NCI-H2196 treated with DMSO at 0.1 percent for 48 hours (cell line): Measurements from ENCODE around the gene LTB.

Experiments used
- DNase-seq: peaks from one replicate; lab custom pipeline; 2025; ENCODE audit not compliant: unreplicated experiment; lab: John Stamatoyannopoulos, UW

The LTB gene

DNA sequence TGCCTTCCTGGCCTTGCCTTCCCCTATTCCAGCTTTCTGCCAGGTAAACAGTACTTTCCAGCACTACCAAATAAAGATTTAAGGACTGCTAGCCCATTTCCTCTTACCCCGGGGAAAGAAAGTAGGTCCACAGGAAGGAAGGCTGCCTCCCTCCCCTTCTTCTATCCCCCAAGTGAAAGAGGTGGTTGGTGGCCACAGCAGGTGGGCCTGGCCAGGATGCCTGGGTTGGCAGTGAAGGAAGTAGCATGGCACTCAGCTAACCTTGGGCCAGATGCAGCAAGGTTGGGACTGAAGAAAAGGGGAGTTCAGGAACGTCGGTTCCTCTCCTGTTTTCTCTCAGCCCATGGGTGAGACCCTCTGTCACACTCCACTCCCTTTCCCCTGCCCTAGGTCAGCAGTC lies 25.9 kb downstream of the LTB start:
- no peak for DNase-seq

DNA sequence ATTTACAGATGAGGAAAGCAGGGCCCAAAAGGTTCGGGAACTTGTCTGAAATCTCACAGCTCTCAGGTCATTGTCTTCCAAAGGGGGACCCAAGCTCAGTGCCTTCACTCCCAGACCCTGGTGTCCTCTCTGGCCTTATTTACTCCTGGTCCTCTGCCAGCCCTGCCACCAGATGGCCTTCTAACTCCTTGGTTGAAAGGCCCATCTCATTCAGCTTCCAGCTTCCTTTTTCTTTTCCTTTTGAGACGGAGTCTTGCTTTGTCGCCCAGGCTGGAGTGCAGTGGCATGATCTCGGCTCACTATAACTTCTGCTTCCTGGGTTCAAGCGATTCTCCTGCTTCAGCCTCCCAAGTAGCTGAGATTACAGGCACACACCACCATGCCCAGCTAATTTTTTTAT lies 30.9 kb downstream of the LTB start:
- DNase-seq: peak; percentile 12

DNA sequence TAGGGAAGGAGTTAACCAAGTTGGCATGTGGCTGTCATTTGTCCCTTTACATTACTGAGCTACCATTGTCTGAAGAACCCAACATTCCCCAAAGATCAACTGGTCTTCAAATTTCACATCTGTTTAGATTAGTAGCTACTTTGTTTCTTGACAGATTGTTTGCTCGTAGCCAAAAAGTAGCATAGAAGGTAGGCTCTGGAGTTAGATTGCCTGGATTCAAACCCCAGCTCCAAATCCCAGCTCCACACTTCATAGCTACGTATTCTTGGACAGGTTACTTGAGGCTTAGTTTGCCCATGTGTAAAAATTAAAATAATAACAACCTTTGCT lies 33.7 kb downstream of the LTB start:
- DNase-seq: no peak

DNA sequence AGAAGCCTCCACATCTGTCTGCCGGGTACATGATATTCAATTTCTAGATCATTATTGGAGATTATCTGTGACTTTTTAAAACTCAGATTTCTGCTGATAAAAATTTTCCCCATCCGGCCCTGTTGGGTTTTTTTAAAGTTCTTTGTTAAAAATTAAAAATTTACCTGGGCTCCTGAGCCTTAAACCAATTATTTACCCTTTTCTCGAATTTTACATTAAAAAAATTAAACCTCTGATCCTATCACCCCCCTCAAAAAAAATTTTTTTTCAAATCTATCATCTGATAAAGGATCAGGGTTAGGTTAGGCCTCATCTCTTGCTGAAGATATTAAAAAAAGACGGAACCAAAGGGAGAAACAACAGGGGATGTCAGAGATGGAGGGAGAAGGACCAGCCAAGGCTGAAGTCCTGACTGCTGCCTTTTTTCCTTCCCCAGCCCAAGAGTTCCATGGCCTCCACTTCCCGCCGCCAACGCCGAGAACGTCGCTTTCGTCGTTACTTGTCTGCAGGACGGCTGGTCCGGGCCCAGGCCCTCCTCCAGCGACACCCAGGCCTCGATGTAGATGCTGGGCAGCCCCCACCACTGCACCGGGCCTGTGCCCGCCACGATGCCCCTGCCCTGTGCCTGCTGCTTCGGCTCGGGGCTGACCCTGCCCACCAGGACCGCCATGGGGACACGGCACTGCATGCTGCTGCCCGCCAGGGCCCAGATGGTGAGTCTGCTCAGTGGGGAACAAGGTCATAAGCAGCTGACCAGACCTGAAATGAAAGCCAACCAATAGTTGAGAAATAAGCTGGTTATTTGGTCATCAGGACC lies 34.3 kb downstream of the LTB start:
- no peak for DNase-seq

DNA sequence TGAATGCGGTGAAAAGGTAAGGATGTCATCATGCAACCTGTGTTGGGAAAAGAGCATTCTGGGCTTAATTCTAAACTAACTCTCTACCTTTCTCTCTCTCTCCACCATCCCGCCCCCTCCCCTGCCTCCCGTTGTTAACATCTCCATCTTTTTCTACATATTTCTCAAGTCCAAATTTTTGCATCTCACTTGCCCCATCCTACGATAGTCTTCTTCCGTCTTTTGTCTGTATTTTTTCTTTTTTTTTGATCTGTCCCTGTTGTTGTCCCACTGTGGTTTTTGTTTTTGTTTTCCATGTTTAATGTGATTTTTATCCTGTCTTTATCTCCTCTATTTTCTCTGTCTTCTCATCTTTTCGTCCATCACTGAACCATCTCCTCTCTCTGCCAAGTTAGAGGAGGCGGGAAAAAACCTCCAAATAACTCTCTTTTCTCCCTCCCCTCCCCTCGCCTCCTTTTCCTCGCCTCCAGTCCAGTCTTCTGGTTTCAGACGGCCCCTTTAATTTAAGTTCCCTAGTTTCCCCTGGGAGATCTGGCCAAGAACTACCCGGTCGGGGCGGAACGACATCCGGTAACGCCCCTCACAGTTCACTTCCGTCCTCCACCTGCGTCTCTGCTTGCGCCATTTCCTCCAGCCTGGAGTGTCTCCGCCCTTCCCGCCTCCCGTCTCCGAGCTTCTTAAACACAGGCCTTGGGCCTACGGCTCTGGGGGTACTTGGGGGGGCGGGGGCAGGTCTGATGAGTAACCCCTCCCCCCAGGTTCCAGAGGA lies 35.1 kb downstream of the LTB start, which contains the start of gene NFKBIL1:
Gene NFKBIL1 (plus strand): TSS at position 651 of the 769 bp plus-strand sequence. CDS start 87 bp downstream, at position 738.
- peak; percentile 94 for DNase-seq

DNA sequence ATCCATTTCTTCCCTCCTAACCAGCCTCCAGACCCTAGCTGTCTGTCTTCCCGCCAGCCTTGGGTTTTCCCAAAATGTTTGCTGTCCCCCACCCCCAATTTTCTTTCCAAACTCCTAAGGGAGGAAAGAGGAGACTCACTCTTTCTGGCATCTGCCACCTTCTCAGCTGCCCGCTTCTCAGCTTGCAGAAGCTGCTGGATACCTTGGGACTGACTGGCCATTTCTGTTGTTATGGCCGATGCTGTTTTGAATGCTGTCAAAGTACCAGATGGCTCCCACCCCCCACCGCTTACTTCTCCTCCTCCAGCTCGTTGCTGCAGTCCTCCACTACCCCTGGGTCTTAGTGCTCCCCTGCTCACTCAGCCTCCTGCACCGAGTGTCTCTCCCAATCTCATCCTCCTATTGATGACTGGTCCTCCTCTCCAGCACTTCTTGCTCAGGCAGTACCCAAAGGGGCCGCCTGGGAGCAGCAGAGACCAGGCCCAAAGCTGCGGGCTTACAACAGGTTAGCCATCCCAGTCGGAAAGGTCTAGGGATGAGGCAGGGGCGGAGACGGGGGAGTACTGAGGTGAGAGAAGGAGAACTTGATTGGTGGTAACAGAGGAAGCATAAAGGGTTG lies 35.8 kb downstream of the LTB start, which contains the start of gene ATP6V1G2:
Gene ATP6V1G2 (minus strand): TSS at position 270 of the 619 bp plus-strand sequence. CDS start 49 bp downstream, at position 221.
- DNase-seq: peak; percentile 96

DNA sequence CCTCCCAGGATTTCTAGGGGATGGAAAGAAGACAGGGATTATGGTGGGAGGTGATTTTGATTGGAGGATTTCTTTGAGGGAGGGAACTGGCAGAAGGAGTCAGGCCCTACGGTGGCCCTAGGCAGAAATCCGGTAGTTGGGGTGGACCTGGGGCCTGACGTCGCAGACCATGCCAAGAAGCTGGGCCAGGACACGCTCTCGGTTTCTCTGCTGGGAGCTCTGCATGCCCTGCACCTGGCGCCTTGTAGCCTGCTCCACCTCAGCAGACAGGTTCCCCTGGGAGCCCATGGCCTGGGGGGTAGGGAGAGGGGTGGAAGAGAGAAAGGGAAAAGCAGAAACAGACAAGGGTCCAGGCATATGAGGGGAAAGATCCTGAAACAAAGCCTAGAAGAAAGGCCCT lies 36.9 kb downstream of the LTB start:
- no peak for DNase-seq

DNA sequence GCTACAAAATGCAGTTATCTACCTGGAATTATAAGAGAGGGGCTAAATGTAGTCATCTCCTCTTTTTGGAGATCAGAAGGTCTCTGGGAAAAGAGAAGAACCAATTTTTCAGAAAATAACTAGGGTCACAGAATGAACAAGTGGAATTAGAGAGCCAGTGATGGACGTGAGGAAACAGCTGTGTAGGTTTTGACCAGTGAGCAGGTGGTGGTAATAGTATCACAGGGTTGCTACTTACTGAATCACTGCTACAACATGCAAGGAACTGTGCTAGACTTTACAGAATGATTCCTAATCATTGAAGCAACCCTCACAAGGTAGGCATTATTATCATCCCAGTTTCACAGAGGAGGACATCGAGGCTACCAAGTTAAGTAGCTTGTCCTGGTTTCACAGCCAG lies 37.5 kb downstream of the LTB start:
- no peak for DNase-seq

DNA sequence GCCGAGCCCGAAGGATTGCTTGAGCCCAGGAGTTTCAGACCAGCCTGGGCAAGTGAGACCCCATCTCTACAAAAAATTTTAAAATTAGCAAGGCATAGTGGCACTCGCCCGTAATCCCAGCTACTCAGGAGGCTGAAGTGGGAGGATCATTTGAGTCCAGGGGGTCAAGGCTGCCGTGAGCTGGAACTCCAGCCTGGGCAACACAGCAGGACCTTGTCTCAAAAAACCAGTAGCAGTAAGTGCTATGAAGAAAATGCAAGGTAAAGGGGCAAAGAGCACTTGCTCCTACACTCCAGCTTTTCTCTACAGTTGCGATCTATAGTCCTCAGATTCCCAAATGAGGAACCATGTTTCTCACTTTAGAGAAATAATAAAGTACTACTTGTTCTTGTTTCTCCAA lies 38.6 kb downstream of the LTB start:
- no peak for DNase-seq

DNA sequence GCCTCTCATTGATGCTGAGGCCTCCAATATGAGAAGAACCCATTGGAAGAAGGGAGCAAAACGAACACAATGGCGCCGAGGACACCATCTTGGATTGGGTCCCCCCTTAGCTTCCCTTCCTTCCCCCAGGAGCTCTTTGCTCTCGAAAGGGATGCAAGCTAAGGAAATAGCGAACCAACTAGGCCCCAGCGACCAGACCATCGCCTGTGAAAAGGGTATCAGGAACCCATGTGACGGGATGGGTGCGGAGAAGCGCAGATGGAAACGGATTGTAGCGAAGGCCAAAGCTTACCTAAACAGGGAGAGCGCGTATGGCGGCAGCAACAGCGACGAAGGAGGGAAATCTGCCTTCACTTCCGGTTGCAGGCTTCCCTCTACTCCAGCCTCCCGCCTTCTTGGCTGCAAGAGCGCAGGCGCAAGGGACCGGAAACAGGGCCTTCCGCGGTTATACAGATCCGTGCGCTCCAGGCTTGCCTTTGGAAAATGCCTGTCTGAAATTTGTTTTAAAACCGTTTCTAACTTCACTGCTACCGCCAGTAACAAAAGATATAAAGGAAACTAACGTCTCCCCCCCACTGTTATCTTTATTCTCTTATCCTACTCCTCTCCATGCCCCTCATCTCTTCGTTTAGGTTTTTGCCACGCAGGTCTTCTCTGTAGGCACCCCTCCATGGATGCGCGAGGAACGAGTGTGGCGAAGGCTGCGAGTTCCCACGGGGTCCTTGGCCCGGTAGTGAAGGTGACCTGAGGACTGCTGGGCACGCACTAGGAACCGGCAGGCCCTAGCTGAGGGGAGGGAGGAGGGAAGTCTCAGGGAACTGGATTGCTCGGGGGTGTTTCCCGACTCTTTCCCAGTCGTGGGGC lies 40.3 kb downstream of the LTB start, which contains the start of gene DDX39B:
Gene DDX39B (minus strand): TSS at position 346 of the 864 bp plus-strand sequence. CDS start 1,471 bp downstream, outside the sequence.
- peak; percentile 95 for DNase-seq

DNA sequence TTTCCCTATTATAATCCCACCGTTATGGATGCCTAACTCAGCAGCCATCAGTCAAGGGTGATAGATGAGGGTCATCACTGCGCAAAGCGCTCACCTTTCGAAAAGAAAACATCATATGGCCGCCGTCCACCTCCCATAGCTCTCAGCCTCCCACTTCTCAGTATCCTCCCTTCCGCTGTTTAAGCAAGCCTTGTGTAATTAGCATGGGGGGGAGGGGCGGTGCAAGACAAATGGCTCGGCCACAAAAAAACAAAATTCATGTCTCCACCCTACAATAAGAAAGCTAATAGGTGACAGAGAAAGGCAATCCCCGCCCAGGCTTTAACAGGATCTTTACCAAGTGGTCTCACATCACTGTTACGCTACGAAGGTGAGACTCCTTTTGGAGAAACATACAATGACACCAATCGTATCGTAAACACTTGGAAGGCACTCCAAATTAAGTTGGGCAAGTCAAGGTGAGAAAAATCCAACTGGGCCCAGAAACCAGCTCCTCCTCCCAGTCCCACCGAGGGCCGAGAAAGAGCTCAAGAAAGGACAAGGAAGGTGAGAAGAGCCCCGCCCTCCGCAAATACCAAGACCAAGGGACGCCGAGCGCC lies 41.1 kb downstream of the LTB start:
- no peak for DNase-seq

DNA sequence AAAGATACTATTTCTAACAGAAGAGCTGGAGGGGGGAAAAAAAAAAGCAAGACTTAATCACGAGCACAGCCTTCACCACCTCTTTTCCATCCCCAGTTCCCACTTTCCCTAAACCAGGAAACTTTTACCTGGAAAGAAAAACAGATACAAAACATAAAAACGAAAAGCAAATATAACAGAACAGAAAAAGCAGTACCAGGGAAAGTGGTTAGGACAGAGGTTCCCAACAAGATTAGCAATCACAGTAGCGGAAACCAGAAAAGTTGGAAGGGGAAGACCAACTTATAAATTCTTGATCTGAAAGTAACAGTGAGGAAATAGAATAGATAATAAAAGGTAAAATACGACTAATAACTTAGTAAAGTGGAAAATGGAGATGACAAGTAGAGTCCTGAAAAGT lies 41.6 kb downstream of the LTB start:
- no peak for DNase-seq

DNA sequence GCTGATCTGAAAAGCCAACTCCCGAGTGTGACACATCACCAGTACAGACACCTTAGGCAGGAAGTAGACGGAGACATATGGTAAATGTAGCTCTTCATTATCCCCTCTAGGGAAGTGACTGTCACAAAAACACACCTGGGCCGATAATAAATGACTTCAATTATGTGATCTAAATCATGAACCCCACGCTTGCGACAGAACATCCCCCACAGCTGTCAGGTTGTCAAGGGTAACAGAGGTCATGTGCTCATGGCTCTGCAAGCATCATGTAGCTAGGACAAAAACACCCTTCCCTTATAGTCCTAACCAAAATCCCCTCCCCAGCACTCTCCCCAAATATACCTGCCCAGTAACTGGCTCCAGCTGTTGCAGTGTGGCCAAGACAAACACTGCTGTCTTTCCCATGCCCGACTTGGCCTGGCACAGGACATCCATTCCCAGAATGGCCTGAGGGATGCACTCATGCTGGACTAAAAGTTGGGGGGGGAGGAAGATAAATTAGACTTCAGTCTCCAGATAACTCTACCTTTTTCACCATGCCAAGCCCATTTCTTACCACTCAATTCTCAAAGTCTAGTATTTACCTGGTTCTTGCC lies 43.3 kb downstream of the LTB start:
- no peak for DNase-seq

DNA sequence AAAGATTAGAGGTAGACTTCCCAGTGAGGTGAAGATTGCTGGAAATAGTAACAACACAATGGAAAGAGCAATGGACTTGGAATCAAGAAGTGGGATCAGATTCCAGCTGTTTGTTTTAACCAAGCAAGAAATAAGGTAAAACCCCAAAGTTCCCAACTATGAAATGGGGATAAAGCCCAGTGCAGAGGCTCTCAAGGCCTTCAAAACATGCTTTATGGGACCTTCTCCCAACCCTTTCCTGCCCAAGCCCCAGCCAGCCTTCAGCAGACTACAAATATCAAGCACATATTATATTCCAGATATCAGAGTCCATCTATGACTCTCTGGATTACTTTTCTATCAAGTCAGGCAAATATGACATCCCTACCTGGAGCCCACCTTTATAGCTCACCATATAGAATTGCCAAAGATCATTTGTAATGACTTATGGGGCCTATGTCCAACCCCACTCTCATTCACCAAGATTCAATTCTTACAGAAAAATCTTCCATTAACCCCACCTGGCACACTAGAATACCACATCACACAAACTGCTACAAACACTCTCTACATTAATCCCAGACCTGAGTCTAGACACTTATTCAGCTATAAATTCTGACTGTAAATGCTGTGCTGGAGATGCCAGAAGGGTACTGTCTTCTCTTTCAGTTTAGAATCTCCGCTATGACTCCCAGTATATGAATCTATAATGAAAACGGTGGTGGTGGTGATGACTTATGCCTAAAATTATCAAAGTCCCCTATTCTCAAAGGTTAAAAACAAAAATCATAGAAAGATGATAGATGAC lies 46.5 kb downstream of the LTB start:
- no peak for DNase-seq

DNA sequence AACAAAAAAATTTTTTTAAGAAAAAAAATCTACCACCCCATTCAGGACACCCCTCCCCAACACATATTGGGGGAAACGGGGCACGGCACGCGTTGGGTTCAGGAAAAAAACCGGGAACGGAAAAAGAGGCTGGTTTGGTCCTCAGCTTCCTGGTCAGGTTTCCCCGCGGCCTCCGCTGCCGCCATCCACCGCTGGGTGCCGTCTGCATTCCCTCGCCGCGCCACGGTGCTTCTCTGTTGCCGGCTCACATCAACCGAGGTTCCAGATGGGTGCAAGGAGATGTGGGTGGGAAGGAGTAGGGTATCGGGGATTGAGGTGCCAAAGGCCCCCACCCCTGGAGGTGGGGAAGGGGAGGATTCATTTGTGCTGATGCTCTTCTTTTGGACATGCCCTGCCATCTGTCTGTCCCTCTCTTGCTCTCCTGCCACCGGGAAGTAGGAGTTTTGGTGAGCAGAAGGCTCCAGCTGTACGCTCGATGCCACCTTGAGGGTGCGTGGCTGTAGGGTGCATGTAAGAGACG lies 47.6 kb downstream of the LTB start:
- no peak for DNase-seq

DNA sequence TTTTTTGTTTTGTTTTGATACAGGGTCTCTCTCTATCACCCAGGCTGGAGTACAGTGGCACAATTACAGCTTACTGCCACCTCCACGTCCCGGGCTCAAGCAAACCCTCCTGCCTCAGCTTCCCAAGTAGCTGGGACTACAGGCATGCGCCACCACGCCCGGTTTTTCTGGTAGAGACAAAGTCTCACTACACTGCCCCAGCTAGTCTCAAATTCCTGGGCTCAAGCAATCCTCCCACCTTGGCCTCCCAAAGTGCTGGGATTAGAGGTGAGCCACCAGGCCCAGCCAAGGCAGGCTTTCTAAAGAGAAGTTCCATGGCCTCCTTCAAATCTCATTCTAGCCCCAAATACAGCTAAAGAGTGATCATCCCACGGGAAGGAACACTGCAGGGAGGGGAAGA lies 48.2 kb downstream of the LTB start:
- DNase-seq: no peak

DNA sequence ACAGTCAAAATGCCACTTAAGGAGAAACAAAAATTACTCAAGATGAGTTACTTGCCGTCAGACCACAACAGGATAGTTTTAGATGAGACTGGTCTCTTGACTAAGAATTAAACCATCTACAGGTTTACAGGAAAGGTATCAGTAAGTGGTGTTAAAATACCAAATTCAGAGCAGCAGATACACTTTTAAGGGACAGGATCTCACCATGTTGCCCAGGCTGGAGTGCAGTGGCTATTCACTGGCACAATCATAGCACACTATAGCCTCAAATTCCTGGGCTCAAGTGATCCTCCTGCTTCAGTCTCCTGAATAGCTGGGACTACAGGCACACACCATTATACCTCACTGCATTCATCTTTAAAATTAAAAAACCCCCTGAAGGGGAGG lies 48.8 kb downstream of the LTB start:
- DNase-seq: no peak

DNA sequence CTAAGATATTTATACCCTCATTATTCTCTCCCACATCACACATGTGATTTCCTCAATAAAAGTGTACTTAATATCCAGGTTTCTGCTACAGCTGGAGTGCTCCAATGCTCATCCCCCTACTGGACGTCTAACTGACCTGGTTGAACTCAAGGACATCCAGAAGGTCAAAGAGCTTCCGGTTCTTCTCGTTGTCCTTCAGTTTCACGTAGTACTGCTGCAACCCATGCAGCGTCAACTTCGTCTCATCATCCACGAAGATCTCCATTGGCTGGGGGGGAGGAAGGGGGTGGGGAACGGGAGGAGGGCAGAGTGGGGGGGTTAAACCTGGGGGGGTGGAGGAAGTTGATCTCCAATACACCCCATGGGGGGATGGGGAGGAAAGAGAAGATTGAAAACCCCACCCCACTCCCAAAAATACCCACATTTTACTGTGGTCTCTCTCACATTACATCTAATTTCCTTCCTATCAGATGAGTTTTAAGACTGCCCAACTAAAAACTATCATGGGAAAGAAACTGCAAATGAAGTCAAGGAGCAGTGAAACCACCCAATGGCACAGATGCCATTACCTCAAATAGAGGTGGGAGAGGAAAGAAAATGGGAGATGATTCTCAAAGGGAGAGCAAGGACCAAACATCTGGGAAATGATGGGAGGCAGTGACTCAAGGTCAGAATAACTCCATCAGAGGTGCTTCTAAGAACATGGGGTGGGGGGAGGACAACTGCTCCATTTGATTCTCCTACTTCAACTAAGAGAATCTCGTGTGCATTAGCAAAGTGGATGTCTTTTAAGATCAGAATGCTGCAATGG lies 49.4 kb downstream of the LTB start:
- DNase-seq: no peak
